HEK293 (cell line): ENCODE measurements around the gene CEP295NL.

Experiments
- KLF1 ChIP-seq: fragments of 450-650 bp; formaldehyde crosslinking; IDR thresholded peaks from 2 replicates; pipeline ENCODE4 v1.5.1; 2016; ENCODE audit warnings: missing biosample characterization, missing genetic modification characterization
- KLF10 ChIP-seq: fragments of 450-650 bp; IDR thresholded peaks from 2 replicates; pipeline ENCODE4 v1.5.1; 2018; ENCODE audit warnings: missing biosample characterization, mild to moderate bottlenecking, missing genetic modification characterization
- PATZ1 ChIP-seq: fragments of 450-650 bp; formaldehyde crosslinking; IDR thresholded peaks from 2 replicates; pipeline ENCODE4 v1.5.1; 2016; ENCODE audit warnings: missing biosample characterization, missing genetic modification characterization
- PRDM10 ChIP-seq: fragments of 450-650 bp; formaldehyde crosslinking; IDR thresholded peaks from 2 replicates; pipeline ENCODE4 v1.5.1; 2016; ENCODE audit warnings: missing biosample characterization, missing genetic modification characterization
- RBAK ChIP-seq: fragments of 450-650 bp; formaldehyde crosslinking; IDR thresholded peaks from 2 replicates; pipeline ENCODE4 v1.5.1; 2016; ENCODE audit warnings: missing biosample characterization, missing genetic modification characterization
- SCRT2 ChIP-seq: fragments of 450-650 bp; formaldehyde crosslinking; IDR thresholded peaks from 2 replicates; pipeline ENCODE4 v1.5.1; 2016; ENCODE audit warnings: missing biosample characterization, missing genetic modification characterization
- ZNF132 ChIP-seq: fragments of 450-650 bp; formaldehyde crosslinking; IDR thresholded peaks from 2 replicates; pipeline ENCODE4 v1.5.1; 2017; ENCODE audit warnings: missing biosample characterization, missing genetic modification characterization, borderline replicate concordance
- ZNF169 ChIP-seq: fragments of 450-650 bp; formaldehyde crosslinking; IDR thresholded peaks from 2 replicates; pipeline ENCODE4 v1.5.1; 2016; ENCODE audit warnings: missing biosample characterization, missing genetic modification characterization
- ZNF324 ChIP-seq: fragments of 450-650 bp; formaldehyde crosslinking; IDR thresholded peaks from 2 replicates; pipeline ENCODE4 v1.5.1; 2016; ENCODE audit warnings: missing biosample characterization, missing genetic modification characterization
- ZNF366 ChIP-seq: fragments of 450-650 bp; formaldehyde crosslinking; conservative IDR thresholded peaks from 2 replicates; pipeline ENCODE4 v1.5.1; 2016; ENCODE audit warnings: missing biosample characterization, missing genetic modification characterization
- ZNF530 ChIP-seq: fragments of 450-650 bp; formaldehyde crosslinking; IDR thresholded peaks from 2 replicates; pipeline ENCODE4 v1.5.1; 2016; ENCODE audit warnings: low read depth, missing biosample characterization, missing genetic modification characterization
- ZNF660 ChIP-seq: fragments of 450-650 bp; IDR thresholded peaks from 2 replicates; pipeline ENCODE4 v1.5.1; 2018; ENCODE audit warnings: missing biosample characterization, mild to moderate bottlenecking, missing genetic modification characterization
- ZNF76 ChIP-seq: fragments of 450-650 bp; formaldehyde crosslinking; IDR thresholded peaks from 2 replicates; pipeline ENCODE4; 2016; ENCODE audit warnings: low read depth, missing biosample characterization, missing genetic modification characterization, borderline replicate concordance
- ZSCAN5A ChIP-seq: fragments of 450-650 bp; formaldehyde crosslinking; IDR thresholded peaks from 2 replicates; pipeline ENCODE4 v1.5.1; 2016; ENCODE audit warnings: missing biosample characterization, missing genetic modification characterization
- TF ChIP-seq, protein P1 (sequence below): fragments of 450-650 bp; IDR thresholded peaks from 2 replicates; pipeline ENCODE4 v1.5.1; 2018; ENCODE audit warnings: missing biosample characterization, missing genetic modification characterization
- TF ChIP-seq, protein P2 (sequence below): fragments of 450-650 bp; formaldehyde crosslinking; IDR thresholded peaks from 2 replicates; pipeline ENCODE4 v1.5.1; 2016; ENCODE audit warnings: missing biosample characterization, missing genetic modification characterization, borderline replicate concordance
- TF ChIP-seq, protein P3 (sequence below): fragments of 450-650 bp; formaldehyde crosslinking; IDR thresholded peaks from 2 replicates; pipeline ENCODE4 v1.5.1; 2016; ENCODE audit warnings: missing biosample characterization, missing genetic modification characterization, borderline replicate concordance

CEP295NL gene

GRCh38 chr17:78935419-78936323 is 32.7 kb upstream of the CEP295NL start (continued):
- TF ChIP-seq ZNF366 = peak; percentile 62
- TF ChIP-seq KLF10 = peak; percentile 28; the same call in 1 of the 2 replicates
- no peak for TF ChIP-seq SCRT2 (tag by site-specific recombination)
- TF ChIP-seq, protein P1, sequence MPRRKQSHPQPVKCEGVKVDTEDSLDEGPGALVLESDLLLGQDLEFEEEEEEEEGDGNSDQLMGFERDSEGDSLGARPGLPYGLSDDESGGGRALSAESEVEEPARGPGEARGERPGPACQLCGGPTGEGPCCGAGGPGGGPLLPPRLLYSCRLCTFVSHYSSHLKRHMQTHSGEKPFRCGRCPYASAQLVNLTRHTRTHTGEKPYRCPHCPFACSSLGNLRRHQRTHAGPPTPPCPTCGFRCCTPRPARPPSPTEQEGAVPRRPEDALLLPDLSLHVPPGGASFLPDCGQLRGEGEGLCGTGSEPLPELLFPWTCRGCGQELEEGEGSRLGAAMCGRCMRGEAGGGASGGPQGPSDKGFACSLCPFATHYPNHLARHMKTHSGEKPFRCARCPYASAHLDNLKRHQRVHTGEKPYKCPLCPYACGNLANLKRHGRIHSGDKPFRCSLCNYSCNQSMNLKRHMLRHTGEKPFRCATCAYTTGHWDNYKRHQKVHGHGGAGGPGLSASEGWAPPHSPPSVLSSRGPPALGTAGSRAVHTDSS (tag by site-specific recombination) = no peak
- TF ChIP-seq ZNF660 (tag by site-specific recombination) = no peak; the same call in 1 of the 2 replicates
- TF ChIP-seq KLF1 (tag by site-specific recombination) = peak; percentile 39; the same call in 1 of the 2 replicates
- TF ChIP-seq ZSCAN5A (tag by site-specific recombination) = peak; percentile 61; the same call in 1 of the 2 replicates
- 0 out of 2 replicates have a peak, but pooled peaks have one; percentile 26 for TF ChIP-seq ZNF324 (tag by site-specific recombination)
- TF ChIP-seq ZNF132 (tag by site-specific recombination) = no peak
- peak; percentile 97 for TF ChIP-seq PATZ1 (tag by site-specific recombination)
- TF ChIP-seq, protein P2, sequence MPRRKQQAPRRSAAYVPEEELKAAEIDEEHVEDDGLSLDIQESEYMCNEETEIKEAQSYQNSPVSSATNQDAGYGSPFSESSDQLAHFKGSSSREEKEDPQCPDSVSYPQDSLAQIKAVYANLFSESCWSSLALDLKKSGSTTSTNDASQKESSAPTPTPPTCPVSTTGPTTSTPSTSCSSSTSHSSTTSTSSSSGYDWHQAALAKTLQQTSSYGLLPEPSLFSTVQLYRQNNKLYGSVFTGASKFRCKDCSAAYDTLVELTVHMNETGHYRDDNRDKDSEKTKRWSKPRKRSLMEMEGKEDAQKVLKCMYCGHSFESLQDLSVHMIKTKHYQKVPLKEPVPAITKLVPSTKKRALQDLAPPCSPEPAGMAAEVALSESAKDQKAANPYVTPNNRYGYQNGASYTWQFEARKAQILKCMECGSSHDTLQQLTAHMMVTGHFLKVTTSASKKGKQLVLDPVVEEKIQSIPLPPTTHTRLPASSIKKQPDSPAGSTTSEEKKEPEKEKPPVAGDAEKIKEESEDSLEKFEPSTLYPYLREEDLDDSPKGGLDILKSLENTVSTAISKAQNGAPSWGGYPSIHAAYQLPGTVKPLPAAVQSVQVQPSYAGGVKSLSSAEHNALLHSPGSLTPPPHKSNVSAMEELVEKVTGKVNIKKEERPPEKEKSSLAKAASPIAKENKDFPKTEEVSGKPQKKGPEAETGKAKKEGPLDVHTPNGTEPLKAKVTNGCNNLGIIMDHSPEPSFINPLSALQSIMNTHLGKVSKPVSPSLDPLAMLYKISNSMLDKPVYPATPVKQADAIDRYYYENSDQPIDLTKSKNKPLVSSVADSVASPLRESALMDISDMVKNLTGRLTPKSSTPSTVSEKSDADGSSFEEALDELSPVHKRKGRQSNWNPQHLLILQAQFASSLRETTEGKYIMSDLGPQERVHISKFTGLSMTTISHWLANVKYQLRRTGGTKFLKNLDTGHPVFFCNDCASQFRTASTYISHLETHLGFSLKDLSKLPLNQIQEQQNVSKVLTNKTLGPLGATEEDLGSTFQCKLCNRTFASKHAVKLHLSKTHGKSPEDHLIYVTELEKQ (tag by site-specific recombination) = peak; percentile 85
- TF ChIP-seq PRDM10 (tag by site-specific recombination) = peak; percentile 57; the same call in 1 of the 2 replicates
- no peak for TF ChIP-seq ZNF530 (tag by site-specific recombination)
- TF ChIP-seq ZNF76 (tag by site-specific recombination) = peak; percentile 55; the same call in 1 of the 2 replicates
- no peak for TF ChIP-seq ZNF169
- TF ChIP-seq, protein P3, sequence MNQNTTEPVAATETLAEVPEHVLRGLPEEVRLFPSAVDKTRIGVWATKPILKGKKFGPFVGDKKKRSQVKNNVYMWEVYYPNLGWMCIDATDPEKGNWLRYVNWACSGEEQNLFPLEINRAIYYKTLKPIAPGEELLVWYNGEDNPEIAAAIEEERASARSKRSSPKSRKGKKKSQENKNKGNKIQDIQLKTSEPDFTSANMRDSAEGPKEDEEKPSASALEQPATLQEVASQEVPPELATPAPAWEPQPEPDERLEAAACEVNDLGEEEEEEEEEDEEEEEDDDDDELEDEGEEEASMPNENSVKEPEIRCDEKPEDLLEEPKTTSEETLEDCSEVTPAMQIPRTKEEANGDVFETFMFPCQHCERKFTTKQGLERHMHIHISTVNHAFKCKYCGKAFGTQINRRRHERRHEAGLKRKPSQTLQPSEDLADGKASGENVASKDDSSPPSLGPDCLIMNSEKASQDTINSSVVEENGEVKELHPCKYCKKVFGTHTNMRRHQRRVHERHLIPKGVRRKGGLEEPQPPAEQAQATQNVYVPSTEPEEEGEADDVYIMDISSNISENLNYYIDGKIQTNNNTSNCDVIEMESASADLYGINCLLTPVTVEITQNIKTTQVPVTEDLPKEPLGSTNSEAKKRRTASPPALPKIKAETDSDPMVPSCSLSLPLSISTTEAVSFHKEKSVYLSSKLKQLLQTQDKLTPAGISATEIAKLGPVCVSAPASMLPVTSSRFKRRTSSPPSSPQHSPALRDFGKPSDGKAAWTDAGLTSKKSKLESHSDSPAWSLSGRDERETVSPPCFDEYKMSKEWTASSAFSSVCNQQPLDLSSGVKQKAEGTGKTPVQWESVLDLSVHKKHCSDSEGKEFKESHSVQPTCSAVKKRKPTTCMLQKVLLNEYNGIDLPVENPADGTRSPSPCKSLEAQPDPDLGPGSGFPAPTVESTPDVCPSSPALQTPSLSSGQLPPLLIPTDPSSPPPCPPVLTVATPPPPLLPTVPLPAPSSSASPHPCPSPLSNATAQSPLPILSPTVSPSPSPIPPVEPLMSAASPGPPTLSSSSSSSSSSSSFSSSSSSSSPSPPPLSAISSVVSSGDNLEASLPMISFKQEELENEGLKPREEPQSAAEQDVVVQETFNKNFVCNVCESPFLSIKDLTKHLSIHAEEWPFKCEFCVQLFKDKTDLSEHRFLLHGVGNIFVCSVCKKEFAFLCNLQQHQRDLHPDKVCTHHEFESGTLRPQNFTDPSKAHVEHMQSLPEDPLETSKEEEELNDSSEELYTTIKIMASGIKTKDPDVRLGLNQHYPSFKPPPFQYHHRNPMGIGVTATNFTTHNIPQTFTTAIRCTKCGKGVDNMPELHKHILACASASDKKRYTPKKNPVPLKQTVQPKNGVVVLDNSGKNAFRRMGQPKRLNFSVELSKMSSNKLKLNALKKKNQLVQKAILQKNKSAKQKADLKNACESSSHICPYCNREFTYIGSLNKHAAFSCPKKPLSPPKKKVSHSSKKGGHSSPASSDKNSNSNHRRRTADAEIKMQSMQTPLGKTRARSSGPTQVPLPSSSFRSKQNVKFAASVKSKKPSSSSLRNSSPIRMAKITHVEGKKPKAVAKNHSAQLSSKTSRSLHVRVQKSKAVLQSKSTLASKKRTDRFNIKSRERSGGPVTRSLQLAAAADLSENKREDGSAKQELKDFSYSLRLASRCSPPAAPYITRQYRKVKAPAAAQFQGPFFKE (tag by site-specific recombination) = no peak
- no peak for TF ChIP-seq RBAK (tag by site-specific recombination)
